RWPE1 (cell line): ENCODE results near the gene GPR146.

Experiments
- CTCF ChIA-PET: fragments of 350-600 bp; sonication (Branson Sonifier 250); formaldehyde crosslinking; extraction: SDS; loops from one replicate; lab custom pipeline; 2021; lab: Yijun Ruan, JAX
- POLR2A ChIA-PET: fragments of 400-600 bp; formaldehyde crosslinking; extraction: SDS; loops from one replicate; lab custom pipeline; 2020; ENCODE audit warnings: antibody characterized with exemption; ENCODE audit not compliant: low non-redundant PET; lab: Yijun Ruan, JAX
- DNase-seq: peaks from one replicate; pipeline ENCODE4 v3.0.0; 2012; ENCODE audit warnings: low spot score
- H3K27ac ChIP-seq: fragments of 450-650 bp; 2 replicates; pipeline ENCODE4 v1.5.1; 2017
- CTCF ChIP-seq: fragments of 450-650 bp; conservative IDR thresholded peaks from 2 replicates; pipeline ENCODE4 v1.5.1; 2017; ENCODE audit warnings: low read depth, mild to moderate bottlenecking

GPR146 gene

GRCh38 chr7:1044189-1045068, at the start of gene GPR146:
Gene GPR146, plus strand, starts transcription at chr7:1044546. Its CDS starts 12,970 bp downstream, at chr7:1057516.
- DNase-seq = peak; percentile 98
- H3K27ac ChIP-seq = peak within 1 kb of the TSS; percentile 88
- ChIA-PET CTCF (interaction anchor here (0.6 to 1.4 kb wide), 10 partner anchors 9 to 480 kb away, joined by 3 to 13 read pairs (median 4); no protein-coding TSS in a partner anchor), POLR2A (no interaction called here)
- peak; percentile 78 for TF ChIP-seq CTCF

- POLR2A ChIA-PET = no interaction called here
- no peak for TF ChIP-seq CTCF
- CTCF ChIA-PET = interaction anchor here (0.7 to 4.6 kb wide), 7 partner anchors 10 to 192 kb away, joined by 3 to 80 read pairs (median 5); no protein-coding TSS in a partner anchor
- peak overlapping the region; percentile 26; the same call in 1 of the 2 replicates for H3K27ac ChIP-seq
- DNase-seq = no peak
Observed at GRCh38 chr7:994592-995308, 49.6 kb upstream of the GPR146 start.

- ChIA-PET CTCF (interaction anchor here (0.5 to 4.6 kb wide), 5 partner anchors 10 to 148 kb away, joined by 3 to 80 read pairs (median 5); no protein-coding TSS in a partner anchor), POLR2A (interaction anchor here (0.5 to 0.6 kb wide), 2 partner anchors 26 to 162 kb away, joined by 3 to 6 read pairs; no protein-coding TSS in a partner anchor)
- no peak for TF ChIP-seq CTCF
- no peak for DNase-seq
- H3K27ac ChIP-seq = peak overlapping the region; percentile 26; the same call in 1 of the 2 replicates
Observed at GRCh38 chr7:995571-995970, 48.8 kb upstream of the GPR146 start.

GRCh38 chr7:996079-996872, 48.1 kb upstream of the GPR146 start:
- POLR2A ChIA-PET = interaction anchor here (0.5 to 0.6 kb wide), 2 partner anchors 25 to 163 kb away, joined by 3 to 6 read pairs; no protein-coding TSS in a partner anchor
- DNase-seq = no peak
- peak overlapping the region; percentile 26; the same call in 1 of the 2 replicates for H3K27ac ChIP-seq
- CTCF ChIA-PET = interaction anchor here (0.5 to 4.6 kb wide), 6 partner anchors 16 to 148 kb away, joined by 3 to 80 read pairs (median 4); no protein-coding TSS in a partner anchor
- no peak for TF ChIP-seq CTCF

GRCh38 chr7:997404-998395, 46.6 kb upstream of the GPR146 start:
- DNase-seq = no peak
- no peak for TF ChIP-seq CTCF
- POLR2A ChIA-PET = no interaction called here
- CTCF ChIA-PET = interaction anchor here (0.5 to 1.8 kb wide), 8 partner anchors 15 to 435 kb away, joined by 3 to 8 read pairs (median 4); no protein-coding TSS in a partner anchor
- H3K27ac ChIP-seq = peak overlapping the region; percentile 26; the same call in 1 of the 2 replicates
